Skeletal muscle tissue (tissue), 4 donors: ENCODE measurements around the gene ERP44. TPM values are rescaled to one million over a fixed set of nuclear protein-coding genes. Genes with fewer than 3 reads are reported as not detected.
A peak's percentile ranks its signal among the peaks of the same experiment; 100 is the strongest.
"Not testable (repeated sequence)": the region's sequence is repeated elsewhere in the genome, so short reads cannot be mapped to it uniquely, and the experiment has no call there.

Source experiments
- H3K27ac ChIP-seq: one replicate; pipeline ENCODE4 v1.7.0; 2013; ENCODE audit warnings: mild to moderate bottlenecking, low read depth, low read length, inconsistent platforms
- H3K27me3 ChIP-seq, 3 donors: one replicate each; pipeline ENCODE4 v1.7.0; 2013; ENCODE audit warnings: low read length in 3 of 3; ENCODE audit not compliant: control insufficient read depth in 3 of 3, insufficient read depth in 3 of 3
- H3K36me3 ChIP-seq, 3 donors: one replicate each; pipeline ENCODE4 v1.7.0; 2013; ENCODE audit warnings: low read length in 3 of 3; ENCODE audit not compliant: control insufficient read depth in 3 of 3, insufficient read depth in 3 of 3
- H3K4me1 ChIP-seq, 3 donors: one replicate each; pipeline ENCODE4 v1.7.0; 2013; ENCODE audit warnings: low read length in 3 of 3, mild to moderate bottlenecking in 3 of 3; ENCODE audit not compliant: control insufficient read depth in 3 of 3, insufficient read depth in 3 of 3
- H3K4me3 ChIP-seq, 3 donors: one replicate each; pipeline ENCODE4 v1.7.0; 2013; ENCODE audit warnings: low read length in 3 of 3
- H3K9ac ChIP-seq, 3 donors: one replicate each; pipeline ENCODE4 v1.7.0; 2013; ENCODE audit warnings: low read length in 3 of 3, mild to moderate bottlenecking in 3 of 3, moderate library complexity in 2 of 3, low read depth in 1 of 3
- H3K9me3 ChIP-seq, 3 donors: one replicate each; pipeline ENCODE4 v1.7.0; 2013; ENCODE audit warnings: low read length in 3 of 3; ENCODE audit not compliant: control insufficient read depth in 3 of 3
- total RNA-seq: library from RNA; depleted of rRNA; stranded (reverse); fragments of >200 nt; gene quantifications from one replicate; pipeline ENCODE4 v1.2.3, GENCODE V29; 2014
- donor health status: Osteomylitis.

ERP44 gene
- total RNA-seq: 9.4 TPM

GRCh38 chr9:100098887-100099721 lies at the start of gene ERP44, which contains the start of gene INVS:
TSS of gene ERP44 (minus strand) at chr9:100099000. CDS start at chr9:100098840, 160 bp downstream.
TSS of gene INVS (plus strand) at chr9:100099243. CDS start at chr9:100104522, 5,279 bp downstream.
- Histone ChIP-seq H3K36me3 (peaks cover 3 to 8% (median 6%) of the 10 kb centered on the region in 3 donors), H3K4me1 (peaks cover 9 to 24% (median 19%) of the 10 kb centered on the region in 3 donors), H3K27ac (peak within 1 kb of the TSS; percentile 92), H3K27me3 (no peaks in the 10 kb centered on the region), H3K4me3 (peak within 1 kb of the TSS; percentile 99 to 100 (median 99)), H3K9me3 (no peaks in the 10 kb centered on the region), H3K9ac (peak within 1 kb of the TSS; percentile 95 to 99 (median 99))

- not testable (repeated sequence) for H3K4me1 ChIP-seq, H3K9me3 ChIP-seq, H3K4me3 ChIP-seq, H3K27me3 ChIP-seq, H3K36me3 ChIP-seq, H3K9ac ChIP-seq, H3K27ac ChIP-seq
Observed at GRCh38 chr9:100145976-100146375, 47.2 kb upstream of the ERP44 start.

GRCh38 chr9:100145167-100145934 lies 46.6 kb upstream of the ERP44 start:
- H3K9ac ChIP-seq, H3K4me1 ChIP-seq, H3K4me3 ChIP-seq, H3K27me3 ChIP-seq, H3K9me3 ChIP-seq, H3K27ac ChIP-seq, H3K36me3 ChIP-seq: not testable (repeated sequence)

GRCh38 chr9:100141862-100142261 lies 43.1 kb upstream of the ERP44 start:
- H3K27ac ChIP-seq, H3K4me3 ChIP-seq, H3K9me3 ChIP-seq, H3K27me3 ChIP-seq, H3K4me1 ChIP-seq, H3K9ac ChIP-seq, H3K36me3 ChIP-seq: not testable (repeated sequence)

- not testable (repeated sequence) for H3K27ac ChIP-seq, H3K36me3 ChIP-seq, H3K9ac ChIP-seq, H3K4me3 ChIP-seq, H3K27me3 ChIP-seq, H3K4me1 ChIP-seq, H3K9me3 ChIP-seq
Observed at GRCh38 chr9:100140303-100140702, 41.5 kb upstream of the ERP44 start.

- H3K9me3 ChIP-seq, H3K4me1 ChIP-seq, H3K4me3 ChIP-seq, H3K9ac ChIP-seq, H3K36me3 ChIP-seq, H3K27ac ChIP-seq, H3K27me3 ChIP-seq: not testable (repeated sequence)
Observed at GRCh38 chr9:100136799-100137198, 38.0 kb upstream of the ERP44 start.

- Histone ChIP-seq H3K27ac (no peak overlapping the region), H3K9ac (no peak overlapping the region), H3K27me3 (no peaks in the 10 kb centered on the region), H3K36me3 (peaks cover 0 to 2% (median 0%) of the 10 kb centered on the region in 3 donors), H3K4me1 (no peaks in the 10 kb centered on the region), H3K9me3 (no peaks in the 10 kb centered on the region), H3K4me3 (no peak overlapping the region)
Observed at GRCh38 chr9:100134731-100135130, 35.9 kb upstream of the ERP44 start.

- Histone ChIP-seq H3K9me3 (no peaks in the 10 kb centered on the region), H3K4me1 (no peaks in the 10 kb centered on the region), H3K9ac (no peak overlapping the region), H3K27me3 (no peaks in the 10 kb centered on the region), H3K4me3 (no peak overlapping the region), H3K27ac (no peak overlapping the region), H3K36me3 (peaks cover 0 to 4% (median 2%) of the 10 kb centered on the region in 3 donors)
Observed at GRCh38 chr9:100131875-100132430, 33.2 kb upstream of the ERP44 start.

GRCh38 chr9:100131216-100131615 lies 32.4 kb upstream of the ERP44 start:
- H3K9ac ChIP-seq: no peak overlapping the region
- H3K4me3 ChIP-seq: no peak overlapping the region
- no peaks in the 10 kb centered on the region for H3K9me3 ChIP-seq
- peaks cover 0 to 4% (median 2%) of the 10 kb centered on the region in 3 donors for H3K36me3 ChIP-seq
- H3K27ac ChIP-seq: no peak overlapping the region
- H3K4me1 ChIP-seq: no peaks in the 10 kb centered on the region
- H3K27me3 ChIP-seq: no peaks in the 10 kb centered on the region

- Histone ChIP-seq H3K27ac (no peak overlapping the region), H3K4me3 (no peak overlapping the region), H3K9me3 (no peaks in the 10 kb centered on the region), H3K27me3 (no peaks in the 10 kb centered on the region), H3K4me1 (no peaks in the 10 kb centered on the region), H3K36me3 (peaks cover 0 to 4% (median 2%) of the 10 kb centered on the region in 3 donors), H3K9ac (no peak overlapping the region)
Observed at GRCh38 chr9:100129772-100130171, 31.0 kb upstream of the ERP44 start.
